Activated naive CD8-positive, alpha-beta T cell (primary cell): ENCODE results near the gene RFX8.

Experiments used
- H3K27ac Mint-ChIP-seq: one replicate; pipeline ENCODE4 v1.8.0; 2021; ENCODE audit warnings: mixed read lengths
- H3K27me3 Mint-ChIP-seq: one replicate; pipeline ENCODE4 v1.8.0; 2021; ENCODE audit warnings: mixed read lengths
- H3K36me3 Mint-ChIP-seq: one replicate; pipeline ENCODE4 v1.8.0; 2021; ENCODE audit warnings: mixed read lengths
- H3K4me1 Mint-ChIP-seq: one replicate; pipeline ENCODE4 v1.8.0; 2021; ENCODE audit warnings: low read depth, mixed read lengths
- H3K4me3 Mint-ChIP-seq: one replicate; pipeline ENCODE4 v1.8.0; 2021; ENCODE audit warnings: mild to moderate bottlenecking, mixed read lengths
- H3K9me3 Mint-ChIP-seq: one replicate; pipeline ENCODE4 v1.8.0; 2021; ENCODE audit warnings: low read depth, mixed read lengths

The RFX8 gene

GRCh38 chr2:101502095-101502494 is 27.2 kb upstream of the RFX8 start:
- Mint-ChIP-seq H3K4me1 (peaks cover 18% of the 10 kb centered on the region), H3K36me3 (no peaks in the 10 kb centered on the region), H3K27me3 (no peaks in the 10 kb centered on the region), H3K4me3 (no peak overlapping the region), H3K9me3 (no peaks in the 10 kb centered on the region), H3K27ac (no peak overlapping the region)

DNA sequence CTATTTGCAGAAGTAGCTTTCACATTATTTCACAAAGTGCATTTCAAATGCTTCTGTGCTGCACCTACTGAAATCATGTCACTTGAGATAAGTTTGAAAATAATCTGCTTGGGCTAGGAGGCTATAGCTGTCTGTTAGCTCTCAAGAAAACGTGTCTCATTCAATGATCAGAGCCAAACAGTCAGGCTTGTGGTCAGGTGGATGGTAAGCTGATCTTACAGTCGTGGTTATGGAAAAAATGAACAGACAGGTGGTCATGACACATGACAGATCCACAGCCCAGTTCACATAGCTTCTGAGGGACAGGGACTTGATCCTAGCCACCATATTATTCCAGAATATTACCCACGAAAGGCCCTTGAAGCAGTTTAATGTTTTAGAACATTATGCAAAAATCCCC is 26.5 kb upstream of the RFX8 start:
- H3K27me3 Mint-ChIP-seq: no peaks in the 10 kb centered on the region
- H3K36me3 Mint-ChIP-seq: no peaks in the 10 kb centered on the region
- no peak overlapping the region for H3K4me3 Mint-ChIP-seq
- H3K27ac Mint-ChIP-seq: no peak overlapping the region
- peaks cover 18% of the 10 kb centered on the region for H3K4me1 Mint-ChIP-seq
- H3K9me3 Mint-ChIP-seq: no peaks in the 10 kb centered on the region

DNA sequence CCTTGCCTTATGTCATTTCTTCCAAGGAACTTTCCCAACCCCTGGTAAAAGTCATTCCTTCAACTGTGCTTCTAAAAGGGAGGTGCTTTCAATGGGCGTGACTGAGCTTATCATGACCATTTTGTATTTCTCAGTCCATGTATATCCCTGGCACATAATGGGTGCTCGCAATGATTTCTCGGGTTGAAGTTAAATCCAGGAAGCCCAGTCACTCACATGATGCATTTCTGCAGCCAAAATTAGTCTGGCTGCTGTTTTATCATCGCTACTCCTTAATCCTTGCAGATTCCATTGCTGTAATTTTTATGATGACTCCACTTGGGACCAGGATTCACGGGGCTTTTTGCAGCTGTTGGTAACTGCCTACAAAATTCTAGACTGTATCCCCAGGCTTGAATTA is 25.9 kb upstream of the RFX8 start:
- no peaks in the 10 kb centered on the region for H3K27me3 Mint-ChIP-seq
- no peaks in the 10 kb centered on the region for H3K9me3 Mint-ChIP-seq
- H3K36me3 Mint-ChIP-seq: no peaks in the 10 kb centered on the region
- peaks cover 18% of the 10 kb centered on the region for H3K4me1 Mint-ChIP-seq
- H3K27ac Mint-ChIP-seq: no peak overlapping the region
- H3K4me3 Mint-ChIP-seq: no peak overlapping the region

GRCh38 chr2:101500180-101500579 is 25.3 kb upstream of the RFX8 start:
- Mint-ChIP-seq H3K9me3 (no peaks in the 10 kb centered on the region), H3K36me3 (no peaks in the 10 kb centered on the region), H3K4me3 (no peak overlapping the region), H3K27ac (no peak overlapping the region), H3K4me1 (peaks cover 18% of the 10 kb centered on the region), H3K27me3 (no peaks in the 10 kb centered on the region)

- Mint-ChIP-seq H3K9me3 (no peaks in the 10 kb centered on the region), H3K4me1 (peaks cover 3% of the 10 kb centered on the region), H3K36me3 (no peaks in the 10 kb centered on the region), H3K27me3 (no peaks in the 10 kb centered on the region), H3K27ac (no peak overlapping the region), H3K4me3 (no peak overlapping the region)
Measured at GRCh38 chr2:101496279-101496678, 21.4 kb upstream of the RFX8 start.

DNA sequence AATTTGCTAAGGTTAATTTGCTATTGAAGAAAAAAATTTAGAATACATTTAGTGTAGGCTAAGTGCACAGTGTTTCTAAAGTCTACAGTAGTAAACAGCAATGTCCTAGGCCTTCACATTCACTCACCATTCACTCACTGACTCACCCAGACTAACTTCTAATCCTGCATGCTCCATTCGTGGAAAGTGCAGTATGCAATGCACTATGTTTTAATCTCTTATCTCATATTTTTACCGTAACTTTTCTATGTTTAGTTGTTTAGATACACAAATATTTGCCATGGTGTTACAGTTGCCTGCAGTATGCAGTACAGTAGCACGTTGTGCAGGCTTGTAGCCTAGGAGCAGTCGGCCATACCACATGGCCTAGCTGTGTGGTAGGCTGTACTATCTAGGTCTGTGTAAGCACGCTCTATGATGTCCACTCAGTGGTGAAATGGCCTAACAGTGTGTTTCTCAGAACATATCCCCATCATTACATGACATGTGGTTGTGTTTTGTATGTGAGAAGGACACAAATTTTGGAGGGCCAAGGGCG is 18.1 kb upstream of the RFX8 start:
- peaks cover 4% of the 10 kb centered on the region for H3K9me3 Mint-ChIP-seq
- no peak overlapping the region for H3K27ac Mint-ChIP-seq
- no peaks in the 10 kb centered on the region for H3K27me3 Mint-ChIP-seq
- no peak overlapping the region for H3K4me3 Mint-ChIP-seq
- H3K4me1 Mint-ChIP-seq: no peaks in the 10 kb centered on the region
- H3K36me3 Mint-ChIP-seq: no peaks in the 10 kb centered on the region

DNA sequence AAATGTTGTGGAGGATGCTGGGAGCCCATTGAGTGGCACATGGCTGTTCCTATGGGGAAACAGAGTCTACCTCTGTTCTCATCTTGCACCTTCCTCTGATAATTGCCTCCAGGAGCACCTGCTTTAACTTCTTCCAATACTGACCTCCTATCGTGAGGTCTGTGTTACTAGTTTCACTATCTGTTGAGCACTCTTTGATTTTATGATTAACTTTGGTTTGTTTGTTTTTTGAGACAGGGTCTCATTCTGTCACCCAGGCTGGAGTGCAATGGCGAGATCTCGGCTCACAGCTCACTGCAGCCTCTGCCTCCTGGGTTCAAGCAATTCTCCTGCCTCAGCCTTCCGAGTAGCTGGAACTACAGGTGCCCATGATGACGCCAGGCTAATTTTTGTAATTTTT is 12.1 kb upstream of the RFX8 start:
- H3K36me3 Mint-ChIP-seq: no peaks in the 10 kb centered on the region
- no peak overlapping the region for H3K27ac Mint-ChIP-seq
- H3K4me1 Mint-ChIP-seq: peaks cover 18% of the 10 kb centered on the region
- peaks cover 4% of the 10 kb centered on the region for H3K9me3 Mint-ChIP-seq
- H3K27me3 Mint-ChIP-seq: no peaks in the 10 kb centered on the region
- no peak overlapping the region for H3K4me3 Mint-ChIP-seq

DNA sequence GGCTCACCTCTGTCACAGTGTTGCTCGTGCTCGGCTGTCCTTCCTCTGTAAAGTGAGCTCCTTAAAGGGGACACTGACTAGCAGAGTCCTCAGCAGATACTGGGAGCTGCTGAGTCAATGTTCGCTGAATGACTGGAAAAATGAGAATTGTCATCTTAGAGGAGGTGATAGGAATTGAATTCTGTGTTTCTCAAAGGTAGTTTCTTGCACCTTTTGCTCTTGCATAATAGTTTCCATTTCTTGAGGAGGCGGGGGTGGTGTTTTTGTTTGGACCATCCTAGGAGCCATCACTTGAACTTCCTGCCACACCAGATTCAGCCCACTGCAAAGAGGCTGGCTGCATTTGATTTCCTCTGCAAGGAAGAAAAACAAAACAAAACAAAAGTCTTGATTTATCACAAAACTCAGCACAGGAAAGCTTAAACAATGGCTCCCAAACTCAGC is 11.4 kb upstream of the RFX8 start:
- peaks cover 4% of the 10 kb centered on the region for H3K9me3 Mint-ChIP-seq
- no peak overlapping the region for H3K4me3 Mint-ChIP-seq
- peaks cover 18% of the 10 kb centered on the region for H3K4me1 Mint-ChIP-seq
- H3K36me3 Mint-ChIP-seq: no peaks in the 10 kb centered on the region
- no peaks in the 10 kb centered on the region for H3K27me3 Mint-ChIP-seq
- no peak overlapping the region for H3K27ac Mint-ChIP-seq

- Mint-ChIP-seq H3K27ac (no peak overlapping the region), H3K27me3 (no peaks in the 10 kb centered on the region), H3K9me3 (peaks cover 4% of the 10 kb centered on the region), H3K36me3 (no peaks in the 10 kb centered on the region), H3K4me3 (no peak overlapping the region), H3K4me1 (peaks cover 18% of the 10 kb centered on the region)
Measured at GRCh38 chr2:101485856-101486255, 10.9 kb upstream of the RFX8 start.

DNA sequence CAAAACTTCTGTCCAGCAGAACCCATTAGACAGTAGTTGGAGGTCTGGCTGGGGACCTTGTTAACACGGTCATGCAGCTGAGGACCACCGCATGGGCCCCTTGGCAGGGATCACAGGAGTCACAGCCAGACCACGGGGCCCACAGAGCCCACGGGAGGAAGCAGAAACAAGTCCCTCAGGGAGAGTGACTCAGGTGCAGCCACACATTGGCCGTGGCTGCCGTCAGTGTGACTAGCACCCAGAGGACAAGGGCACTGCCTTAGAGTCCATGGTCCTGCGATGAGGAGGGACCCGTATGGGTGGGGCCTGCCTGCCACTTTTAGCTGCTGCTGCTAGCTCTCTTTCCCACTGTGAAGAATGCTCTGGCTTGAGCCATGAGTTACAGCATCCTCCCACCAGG is 5.9 kb upstream of the RFX8 start:
- Mint-ChIP-seq H3K27ac (no peak overlapping the region), H3K9me3 (no peaks in the 10 kb centered on the region), H3K4me1 (peaks cover 11% of the 10 kb centered on the region), H3K4me3 (no peak overlapping the region), H3K27me3 (no peaks in the 10 kb centered on the region), H3K36me3 (no peaks in the 10 kb centered on the region)

- peaks cover 15% of the 10 kb centered on the region for H3K4me1 Mint-ChIP-seq
- no peak overlapping the region for H3K4me3 Mint-ChIP-seq
- no peaks in the 10 kb centered on the region for H3K27me3 Mint-ChIP-seq
- no peaks in the 10 kb centered on the region for H3K9me3 Mint-ChIP-seq
- no peaks in the 10 kb centered on the region for H3K36me3 Mint-ChIP-seq
- H3K27ac Mint-ChIP-seq: no peak overlapping the region
Measured at GRCh38 chr2:101479810-101480209, 4.9 kb upstream of the RFX8 start.

DNA sequence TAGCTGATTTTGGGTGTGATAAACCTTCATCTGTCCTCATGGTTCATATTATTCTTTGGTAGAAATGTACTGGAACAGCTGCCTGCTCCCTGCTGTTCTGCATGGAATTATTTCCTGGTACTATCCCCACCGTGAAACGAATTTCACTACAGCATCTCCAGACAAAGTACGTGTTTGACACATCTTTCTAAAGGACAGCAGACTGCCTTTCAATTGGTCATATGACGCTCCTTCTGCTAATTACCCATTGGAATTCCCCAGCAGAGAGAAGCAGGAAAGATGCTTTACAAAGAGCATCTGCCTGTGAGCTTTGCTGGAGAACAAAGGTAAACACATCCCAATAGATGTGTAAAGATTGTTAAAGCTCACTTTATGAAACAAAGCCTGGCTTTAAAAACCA is 4.4 kb upstream of the RFX8 start:
- Mint-ChIP-seq H3K36me3 (no peaks in the 10 kb centered on the region), H3K27me3 (no peaks in the 10 kb centered on the region), H3K4me3 (no peak overlapping the region), H3K9me3 (no peaks in the 10 kb centered on the region), H3K4me1 (peaks cover 17% of the 10 kb centered on the region), H3K27ac (no peak overlapping the region)

DNA sequence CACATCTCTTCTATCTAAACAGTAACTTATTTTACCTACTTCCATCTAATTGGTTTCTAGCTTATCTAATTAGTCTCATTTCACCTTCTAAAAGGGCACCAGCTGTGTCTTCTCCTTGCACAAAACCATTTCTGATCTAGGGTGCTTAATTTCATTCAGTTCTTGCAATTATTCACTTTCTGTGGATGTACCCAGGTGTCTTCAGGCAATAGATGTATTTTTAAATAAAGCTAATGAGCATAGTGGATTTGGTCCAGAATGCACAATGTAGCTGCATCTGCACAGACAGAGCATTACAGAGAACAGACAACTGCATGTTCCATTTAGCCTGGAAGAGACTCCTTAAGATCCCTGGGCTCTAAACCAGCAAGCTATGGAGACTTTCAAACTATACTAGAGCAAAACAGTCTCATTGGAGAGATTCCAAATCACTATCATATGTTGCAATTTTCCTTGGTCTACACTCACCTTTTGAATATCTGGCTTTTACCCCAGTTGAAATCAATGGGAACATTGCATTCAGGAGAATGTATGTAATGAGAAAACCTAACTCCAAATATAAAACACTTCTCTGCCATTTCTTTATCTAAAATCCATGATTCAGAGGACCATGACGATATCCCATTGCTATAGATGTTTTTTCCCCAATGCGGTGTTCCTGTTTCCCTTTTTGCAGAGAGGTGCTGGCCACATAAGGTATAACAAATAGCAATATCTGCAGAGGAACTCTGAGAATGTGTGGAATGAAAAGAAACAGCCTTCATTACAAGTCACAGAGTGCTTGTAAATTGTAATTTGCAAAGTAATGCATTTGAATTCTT is 3.5 kb upstream of the RFX8 start:
- no peak overlapping the region for H3K27ac Mint-ChIP-seq
- H3K4me1 Mint-ChIP-seq: peaks cover 17% of the 10 kb centered on the region
- no peak overlapping the region for H3K4me3 Mint-ChIP-seq
- no peaks in the 10 kb centered on the region for H3K36me3 Mint-ChIP-seq
- H3K9me3 Mint-ChIP-seq: no peaks in the 10 kb centered on the region
- no peaks in the 10 kb centered on the region for H3K27me3 Mint-ChIP-seq

DNA sequence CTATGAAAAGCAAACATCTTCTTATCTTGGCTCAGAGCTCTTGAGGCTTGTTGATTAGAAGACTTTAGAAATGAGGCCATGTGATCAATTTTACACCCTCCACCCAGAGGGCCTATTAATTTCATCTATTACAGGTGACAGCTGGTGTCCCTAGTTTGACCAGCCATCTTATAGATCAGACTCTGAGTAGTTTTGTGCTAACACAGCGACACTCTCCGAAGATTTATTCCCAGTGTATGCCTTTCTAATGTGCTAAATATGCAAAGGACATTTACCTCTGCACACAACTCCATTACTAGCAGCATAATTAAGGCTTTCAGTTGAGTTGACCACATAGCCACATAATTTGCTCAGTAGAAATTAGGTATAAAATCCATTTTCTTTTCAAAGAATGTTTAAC is 2.6 kb upstream of the RFX8 start:
- H3K36me3 Mint-ChIP-seq: no peaks in the 10 kb centered on the region
- no peaks in the 10 kb centered on the region for H3K9me3 Mint-ChIP-seq
- no peak overlapping the region for H3K4me3 Mint-ChIP-seq
- no peaks in the 10 kb centered on the region for H3K27me3 Mint-ChIP-seq
- peaks cover 17% of the 10 kb centered on the region for H3K4me1 Mint-ChIP-seq
- H3K27ac Mint-ChIP-seq: no peak overlapping the region

DNA sequence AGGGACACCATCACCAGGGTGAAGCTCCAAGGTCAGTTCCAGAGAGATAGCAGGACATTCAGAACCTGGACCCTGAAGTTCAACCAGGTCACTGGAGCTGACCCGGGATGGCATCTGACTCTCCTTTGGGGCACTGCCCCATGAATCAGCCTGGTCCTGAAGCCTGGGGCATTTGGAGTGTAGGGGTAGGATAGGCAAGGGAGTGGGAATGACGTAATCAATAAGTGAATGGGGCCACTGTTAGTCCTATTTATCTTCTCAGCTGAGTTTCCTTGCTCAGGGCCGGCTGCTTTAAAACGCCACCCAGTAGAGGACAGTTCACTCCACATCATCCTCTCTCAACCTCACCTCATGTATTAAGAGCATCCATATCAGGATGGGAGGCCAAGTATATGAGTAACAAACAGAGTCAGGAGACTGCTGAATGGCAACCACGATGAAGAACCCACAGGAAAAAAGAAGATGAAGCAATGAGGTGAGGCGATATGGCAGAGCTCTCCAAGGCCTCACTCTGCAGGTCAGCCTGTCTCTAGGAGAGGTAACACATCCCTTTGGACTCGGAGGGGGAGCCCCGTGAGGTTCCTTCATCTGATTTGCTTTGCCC is 1.8 kb upstream of the RFX8 start:
- H3K36me3 Mint-ChIP-seq: no peaks in the 10 kb centered on the region
- H3K4me3 Mint-ChIP-seq: no peak overlapping the region
- peaks cover 17% of the 10 kb centered on the region for H3K4me1 Mint-ChIP-seq
- H3K27ac Mint-ChIP-seq: no peak overlapping the region
- H3K9me3 Mint-ChIP-seq: no peaks in the 10 kb centered on the region
- no peaks in the 10 kb centered on the region for H3K27me3 Mint-ChIP-seq
